ENCODE measurements around the gene ADAM23.

Gene ADAM23

GRCh38 chr2:206443735-206444527 lies 599 bp downstream of the ADAM23 start:
- DNase-seq: no peak

GRCh38 chr2:206445948-206446347 lies 2.6 kb downstream of the ADAM23 start:
- no peak for DNase-seq

GRCh38 chr2:206452242-206452641 lies 8.9 kb downstream of the ADAM23 start:
- no peak for DNase-seq

GRCh38 chr2:206452750-206453149 lies 9.4 kb downstream of the ADAM23 start:
- DNase-seq: no peak

- DNase-seq: no peak
Measured at GRCh38 chr2:206456078-206456754, 12.9 kb downstream of the ADAM23 start.

GRCh38 chr2:206457188-206457634 lies 13.9 kb downstream of the ADAM23 start:
- DNase-seq: no peak

GRCh38 chr2:206462240-206462854 lies 19.0 kb downstream of the ADAM23 start:
- no peak for DNase-seq

GRCh38 chr2:206463685-206464084 lies 20.4 kb downstream of the ADAM23 start:
- no peak for DNase-seq

GRCh38 chr2:206464597-206464996 lies 21.3 kb downstream of the ADAM23 start:
- DNase-seq: no peak

- DNase-seq: no peak
Measured at GRCh38 chr2:206471524-206472062, 28.3 kb downstream of the ADAM23 start.

- no peak for DNase-seq
Measured at GRCh38 chr2:206472094-206472493, 28.8 kb downstream of the ADAM23 start.

- DNase-seq: no peak
Measured at GRCh38 chr2:206474099-206474498, 30.8 kb downstream of the ADAM23 start.

GRCh38 chr2:206477296-206477695 lies 34.0 kb downstream of the ADAM23 start:
- DNase-seq: no peak

- no peak for DNase-seq
Measured at GRCh38 chr2:206478340-206478739, 35.0 kb downstream of the ADAM23 start.

GRCh38 chr2:206480161-206480560 lies 36.8 kb downstream of the ADAM23 start:
- DNase-seq: no peak

GRCh38 chr2:206480620-206481019 lies 37.3 kb downstream of the ADAM23 start:
- no peak for DNase-seq

- no peak for DNase-seq
Measured at GRCh38 chr2:206481056-206481455, 37.7 kb downstream of the ADAM23 start.

GRCh38 chr2:206482123-206482522 lies 38.8 kb downstream of the ADAM23 start:
- no peak for DNase-seq

GRCh38 chr2:206482633-206483032 lies 39.3 kb downstream of the ADAM23 start:
- DNase-seq: no peak

GRCh38 chr2:206488053-206488452 lies 44.7 kb downstream of the ADAM23 start:
- no peak for DNase-seq

- DNase-seq: no peak
Measured at GRCh38 chr2:206488623-206489022, 45.3 kb downstream of the ADAM23 start.

GRCh38 chr2:206494061-206494460 lies 50.7 kb downstream of the ADAM23 start:
- no peak for DNase-seq

- no peak for DNase-seq
Measured at GRCh38 chr2:206502729-206503128, 59.4 kb downstream of the ADAM23 start.

- DNase-seq: no peak
Measured at GRCh38 chr2:206511283-206511682, 68.0 kb downstream of the ADAM23 start.

Data from cerebellar nuclear complex (tissue), 1 donor.